ENCODE results near the gene EXT2.

EXT2 gene

GRCh38 chr11:44185522-44185921 is 90.0 kb downstream of the EXT2 start:
- H3K4me1 ChIP-seq (ENCODE audit: control insufficient read depth, insufficient read depth, low read length), result no peaks in the 10 kb centered on the region
- H3K4me3 ChIP-seq (ENCODE audit: low read length), result no peak overlapping the region
- H3K9me3 ChIP-seq (ENCODE audit: control insufficient read depth, insufficient read depth, low read length), result no peaks in the 10 kb centered on the region
- DNase-seq (ENCODE audit: low read depth, low spot score), result no peak
- H3K27ac ChIP-seq (ENCODE audit: low read length), result no peak overlapping the region
- no peaks in the 10 kb centered on the region; the same call in 1 of the 2 replicates for H3K27me3 ChIP-seq (ENCODE audit: control insufficient read depth, insufficient read depth, low read length)
- no peaks in the 10 kb centered on the region for H3K36me3 ChIP-seq (ENCODE audit: control insufficient read depth, insufficient read depth, low read length)

- no peaks in the 10 kb centered on the region; the same call in 1 of the 2 replicates for H3K27me3 ChIP-seq (ENCODE audit: control insufficient read depth, insufficient read depth, low read length)
- H3K4me1 ChIP-seq (ENCODE audit: control insufficient read depth, insufficient read depth, low read length), result 0 out of 2 replicates have a peak, but pooled peaks cover 2% of the 10 kb centered on the region
- WGBS (ENCODE audit: insufficient coverage, insufficient read length), result no CpG with 5 or more reads among the region's 2 CpGs
- H3K36me3 ChIP-seq (ENCODE audit: control insufficient read depth, insufficient read depth, low read length), result no peaks in the 10 kb centered on the region
- H3K4me3 ChIP-seq (ENCODE audit: low read length), result no peak overlapping the region
- no peak overlapping the region for H3K27ac ChIP-seq (ENCODE audit: low read length)
- no peak for DNase-seq (ENCODE audit: low read depth, low spot score)
- no peaks in the 10 kb centered on the region for H3K9me3 ChIP-seq (ENCODE audit: control insufficient read depth, insufficient read depth, low read length)
Observed at GRCh38 chr11:44186321-44186930, 90.9 kb downstream of the EXT2 start.

GRCh38 chr11:44188643-44189042 is 93.2 kb downstream of the EXT2 start:
- Histone ChIP-seq H3K9me3 (ENCODE audit: control insufficient read depth, insufficient read depth, low read length) (no peaks in the 10 kb centered on the region), H3K27me3 (ENCODE audit: control insufficient read depth, insufficient read depth, low read length) (no peaks in the 10 kb centered on the region; the same call in 1 of the 2 replicates), H3K4me3 (ENCODE audit: low read length) (no peak overlapping the region), H3K4me1 (ENCODE audit: control insufficient read depth, insufficient read depth, low read length) (0 out of 2 replicates have a peak, but pooled peaks cover 2% of the 10 kb centered on the region), H3K36me3 (ENCODE audit: control insufficient read depth, insufficient read depth, low read length) (no peaks in the 10 kb centered on the region), H3K27ac (ENCODE audit: low read length) (no peak overlapping the region)
- DNase-seq (ENCODE audit: low read depth, low spot score), result no peak
- no CpG with 5 or more reads among the region's 3 CpGs for WGBS (ENCODE audit: insufficient coverage, insufficient read length)

GRCh38 chr11:44189986-44190882 is 94.8 kb downstream of the EXT2 start:
- Histone ChIP-seq H3K4me3 (ENCODE audit: low read length) (no peak overlapping the region), H3K4me1 (ENCODE audit: control insufficient read depth, insufficient read depth, low read length) (0 out of 2 replicates have a peak, but pooled peaks cover 2% of the 10 kb centered on the region), H3K36me3 (ENCODE audit: control insufficient read depth, insufficient read depth, low read length) (no peaks in the 10 kb centered on the region), H3K27me3 (ENCODE audit: control insufficient read depth, insufficient read depth, low read length) (no peaks in the 10 kb centered on the region; the same call in 1 of the 2 replicates), H3K9me3 (ENCODE audit: control insufficient read depth, insufficient read depth, low read length) (no peaks in the 10 kb centered on the region), H3K27ac (ENCODE audit: low read length) (no peak overlapping the region)
- no CpG with 5 or more reads among the region's 5 CpGs for whole genome bisulfite sequencing (ENCODE audit: insufficient coverage, insufficient read length)
- DNase-seq (ENCODE audit: low read depth, low spot score), result no peak

GRCh38 chr11:44190883-44191230 is 95.4 kb downstream of the EXT2 start:
- Histone ChIP-seq H3K9me3 (ENCODE audit: control insufficient read depth, insufficient read depth, low read length) (no peaks in the 10 kb centered on the region), H3K27ac (ENCODE audit: low read length) (no peak overlapping the region), H3K27me3 (ENCODE audit: control insufficient read depth, insufficient read depth, low read length) (no peaks in the 10 kb centered on the region; the same call in 1 of the 2 replicates), H3K4me1 (ENCODE audit: control insufficient read depth, insufficient read depth, low read length) (0 out of 2 replicates have a peak, but pooled peaks cover 2% of the 10 kb centered on the region), H3K4me3 (ENCODE audit: low read length) (no peak overlapping the region), H3K36me3 (ENCODE audit: control insufficient read depth, insufficient read depth, low read length) (no peaks in the 10 kb centered on the region; the same call in 1 of the 2 replicates)
- no CpG with 5 or more reads among the region's 2 CpGs for WGBS (ENCODE audit: insufficient coverage, insufficient read length)
- no peak for DNase-seq (ENCODE audit: low read depth, low spot score)

- Histone ChIP-seq H3K27ac (ENCODE audit: low read length) (no peak overlapping the region), H3K36me3 (ENCODE audit: control insufficient read depth, insufficient read depth, low read length) (no peaks in the 10 kb centered on the region; the same call in 1 of the 2 replicates), H3K9me3 (ENCODE audit: control insufficient read depth, insufficient read depth, low read length) (no peaks in the 10 kb centered on the region), H3K4me1 (ENCODE audit: control insufficient read depth, insufficient read depth, low read length) (0 out of 2 replicates have a peak, but pooled peaks cover 2% of the 10 kb centered on the region), H3K4me3 (ENCODE audit: low read length) (no peak overlapping the region), H3K27me3 (ENCODE audit: control insufficient read depth, insufficient read depth, low read length) (no peaks in the 10 kb centered on the region; the same call in 1 of the 2 replicates)
- no CpG with 5 or more reads among the region's 4 CpGs for whole genome bisulfite sequencing (ENCODE audit: insufficient coverage, insufficient read length)
- no peak for DNase-seq (ENCODE audit: low read depth, low spot score)
Observed at GRCh38 chr11:44191322-44192016, 96.0 kb downstream of the EXT2 start.

- no peak for DNase-seq (ENCODE audit: low read depth, low spot score)
- Histone ChIP-seq H3K4me1 (ENCODE audit: control insufficient read depth, insufficient read depth, low read length) (0 out of 2 replicates have a peak, but pooled peaks cover 2% of the 10 kb centered on the region), H3K27me3 (ENCODE audit: control insufficient read depth, insufficient read depth, low read length) (no peaks in the 10 kb centered on the region; the same call in 1 of the 2 replicates), H3K27ac (ENCODE audit: low read length) (no peak overlapping the region), H3K36me3 (ENCODE audit: control insufficient read depth, insufficient read depth, low read length) (no peaks in the 10 kb centered on the region; the same call in 1 of the 2 replicates), H3K4me3 (ENCODE audit: low read length) (no peak overlapping the region), H3K9me3 (ENCODE audit: control insufficient read depth, insufficient read depth, low read length) (no peaks in the 10 kb centered on the region)
- WGBS (ENCODE audit: insufficient coverage, insufficient read length), result no CpG with 5 or more reads among the region's 2 CpGs
Observed at GRCh38 chr11:44192017-44192385, 96.5 kb downstream of the EXT2 start.

- H3K9me3 ChIP-seq (ENCODE audit: control insufficient read depth, insufficient read depth, low read length), result no peaks in the 10 kb centered on the region
- no peaks in the 10 kb centered on the region; the same call in 1 of the 2 replicates for H3K27me3 ChIP-seq (ENCODE audit: control insufficient read depth, insufficient read depth, low read length)
- WGBS (ENCODE audit: insufficient coverage, insufficient read length), result no CpG with 5 or more reads among the region's 4 CpGs
- H3K27ac ChIP-seq (ENCODE audit: low read length), result no peak overlapping the region
- H3K4me3 ChIP-seq (ENCODE audit: low read length), result no peak overlapping the region
- H3K4me1 ChIP-seq (ENCODE audit: control insufficient read depth, insufficient read depth, low read length), result 0 out of 2 replicates have a peak, but pooled peaks cover 2% of the 10 kb centered on the region
- DNase-seq (ENCODE audit: low read depth, low spot score), result no peak
- H3K36me3 ChIP-seq (ENCODE audit: control insufficient read depth, insufficient read depth, low read length), result no peaks in the 10 kb centered on the region; the same call in 1 of the 2 replicates
Observed at GRCh38 chr11:44192462-44193100, 97.1 kb downstream of the EXT2 start.

- DNase-seq (ENCODE audit: low read depth, low spot score), result no peak
- no peaks in the 10 kb centered on the region; the same call in 1 of the 2 replicates for H3K36me3 ChIP-seq (ENCODE audit: control insufficient read depth, insufficient read depth, low read length)
- H3K27me3 ChIP-seq (ENCODE audit: control insufficient read depth, insufficient read depth, low read length), result no peaks in the 10 kb centered on the region
- H3K4me1 ChIP-seq (ENCODE audit: control insufficient read depth, insufficient read depth, low read length), result 0 out of 2 replicates have a peak, but pooled peaks cover 2% of the 10 kb centered on the region
- no CpG with 5 or more reads among the region's 5 CpGs for WGBS (ENCODE audit: insufficient coverage, insufficient read length)
- no peak overlapping the region for H3K27ac ChIP-seq (ENCODE audit: low read length)
- no peaks in the 10 kb centered on the region for H3K9me3 ChIP-seq (ENCODE audit: control insufficient read depth, insufficient read depth, low read length)
- no peak overlapping the region for H3K4me3 ChIP-seq (ENCODE audit: low read length)
Observed at GRCh38 chr11:44193856-44194255, 98.4 kb downstream of the EXT2 start.
